HG02938 (cell line): ENCODE data around the gene RAB35.

Source experiments
- ATAC-seq: cut with Tn5 transposase; IDR thresholded peaks from one replicate; pipeline ENCODE4 v1.9.1; 2021; ENCODE audit warnings: mild to moderate bottlenecking, moderate library complexity; ENCODE audit not compliant: unreplicated experiment

Gene RAB35

DNA sequence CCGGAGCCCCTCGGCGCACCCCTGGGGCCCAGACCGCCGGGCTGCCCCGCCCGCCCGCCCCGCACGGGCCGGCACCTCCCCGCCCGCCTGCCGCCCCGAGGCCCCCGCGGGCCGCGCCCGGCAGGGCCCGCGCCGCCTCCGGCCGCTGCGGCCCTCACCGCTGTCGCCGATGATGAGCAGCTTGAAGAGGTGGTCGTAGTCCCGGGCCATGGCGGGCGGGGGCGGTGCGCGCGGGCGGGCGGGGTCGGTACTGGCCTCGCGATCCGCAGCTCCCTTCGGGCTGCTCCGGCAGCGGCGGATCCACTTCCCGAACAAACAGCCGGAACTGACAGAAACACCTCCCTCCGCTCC lies at the start of gene RAB35:
RAB35 (minus strand) TSS at position 313 of the 351 bp plus-strand sequence; CDS start at position 210, 103 bp downstream.
- ATAC-seq = no peak

DNA sequence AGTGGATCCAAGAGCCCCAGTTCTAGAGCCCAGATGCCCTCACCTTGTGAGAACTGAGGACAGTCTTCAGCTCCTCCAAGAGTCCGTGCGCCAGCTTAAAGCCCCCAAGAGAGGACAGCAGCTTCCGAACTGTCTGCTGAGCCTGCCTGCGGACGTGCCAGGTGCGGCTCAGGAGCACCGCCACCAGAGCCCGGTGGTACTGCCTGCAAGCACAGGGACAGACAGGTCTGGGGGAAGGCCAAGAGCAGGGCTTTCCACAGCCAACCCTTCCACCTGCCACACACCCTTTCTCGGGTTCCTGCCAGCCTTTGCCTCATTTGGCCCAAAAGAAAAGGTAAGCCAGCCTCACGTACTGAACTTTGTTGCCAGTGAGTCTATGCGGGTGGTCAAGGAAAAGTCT lies 47.7 kb upstream of the RAB35 start:
- ATAC-seq = no peak

DNA sequence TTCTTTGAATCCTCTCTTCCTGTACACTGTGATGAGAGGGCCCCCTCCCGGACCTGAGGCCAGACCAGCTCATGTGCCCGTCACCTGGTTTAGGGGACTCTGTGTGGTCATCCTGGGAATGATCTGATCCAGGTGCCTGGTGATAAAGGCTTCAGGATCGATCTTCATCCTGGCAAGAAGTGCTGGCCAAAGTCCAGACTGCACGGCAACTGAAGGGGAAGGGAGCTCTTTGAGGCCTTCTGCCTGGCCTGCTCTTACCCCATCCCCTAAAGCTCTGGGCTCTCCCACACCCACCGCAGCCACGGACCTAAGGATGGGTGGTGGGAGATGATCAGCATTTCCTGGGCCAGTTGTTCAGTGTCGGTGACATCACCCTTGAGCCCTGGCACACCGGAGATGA lies 46.2 kb upstream of the RAB35 start:
- ATAC-seq = no peak

DNA sequence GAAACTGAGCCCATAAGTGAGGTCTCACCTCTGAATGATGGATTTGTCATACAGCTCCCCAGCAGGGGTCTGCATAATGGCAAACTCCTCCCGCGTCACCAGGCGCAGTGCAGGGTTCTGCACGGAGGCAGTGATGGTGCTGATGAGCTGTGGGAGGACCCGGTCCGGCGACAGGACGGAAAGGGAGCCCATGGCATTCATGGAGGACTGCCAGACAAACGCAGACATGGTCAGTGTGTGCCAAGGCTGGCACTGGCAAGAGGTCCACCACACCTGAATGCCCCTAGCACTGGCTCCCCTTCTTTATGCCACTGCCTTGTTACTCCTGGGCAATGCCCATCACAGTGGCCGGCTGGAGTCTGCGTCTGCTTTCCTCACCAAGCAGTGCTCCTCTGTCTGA lies 45.3 kb upstream of the RAB35 start:
- ATAC-seq = no peak

DNA sequence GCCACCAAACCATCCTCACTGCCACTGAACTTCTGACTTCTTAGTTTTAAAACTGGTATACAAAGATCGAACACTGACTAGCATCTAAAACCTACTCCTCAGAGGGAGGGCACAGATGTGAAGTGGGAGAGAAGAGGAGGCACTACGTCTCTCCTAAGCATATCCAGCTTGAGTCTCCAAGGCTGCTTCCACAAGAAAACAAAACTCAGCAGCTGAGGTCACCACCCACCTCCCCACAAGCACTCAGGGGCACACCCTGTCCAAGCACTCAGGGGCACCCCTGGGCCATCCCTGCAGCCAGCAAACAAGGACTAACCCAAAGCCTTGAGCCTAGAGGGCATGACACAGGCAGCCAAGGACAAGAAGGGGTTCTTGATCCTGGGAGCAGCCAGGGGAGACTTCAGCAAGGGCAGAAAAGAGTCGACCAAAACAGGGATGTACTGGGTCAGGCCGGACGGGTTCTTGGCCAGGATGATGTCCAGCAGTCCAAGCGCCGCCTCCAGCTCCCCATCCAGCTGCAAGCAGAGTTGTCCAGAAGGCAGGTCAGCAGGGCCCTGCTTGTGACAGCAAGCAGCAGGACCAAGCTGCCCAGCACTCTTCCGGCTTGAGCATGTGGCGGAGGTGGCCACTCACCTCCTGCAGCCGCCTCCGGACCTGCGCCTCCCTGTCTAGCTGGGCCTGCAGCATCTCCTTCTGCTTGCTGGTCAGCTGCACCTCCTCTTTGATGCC lies 43.1 kb upstream of the RAB35 start:
- ATAC-seq = no peak

DNA sequence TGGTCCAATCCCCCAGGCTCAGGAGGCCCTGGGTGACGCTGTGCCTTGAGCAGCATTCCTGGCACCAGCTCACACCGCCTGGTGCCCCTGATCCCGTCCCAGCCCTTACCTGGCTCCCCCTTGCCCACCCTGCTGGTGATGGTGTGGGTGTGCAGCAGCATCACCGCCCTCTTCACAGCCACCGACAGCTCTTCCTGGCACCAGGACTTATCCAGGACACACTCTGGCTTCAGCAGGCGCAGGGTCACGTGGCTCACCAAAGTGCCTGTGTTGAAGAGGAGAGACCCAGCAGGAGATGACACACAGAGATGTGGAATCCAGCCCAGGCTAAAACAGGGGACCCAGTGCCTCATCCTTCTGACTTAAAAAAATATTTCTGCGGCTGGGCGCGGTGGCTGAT lies 41.8 kb upstream of the RAB35 start:
- ATAC-seq = no peak

DNA sequence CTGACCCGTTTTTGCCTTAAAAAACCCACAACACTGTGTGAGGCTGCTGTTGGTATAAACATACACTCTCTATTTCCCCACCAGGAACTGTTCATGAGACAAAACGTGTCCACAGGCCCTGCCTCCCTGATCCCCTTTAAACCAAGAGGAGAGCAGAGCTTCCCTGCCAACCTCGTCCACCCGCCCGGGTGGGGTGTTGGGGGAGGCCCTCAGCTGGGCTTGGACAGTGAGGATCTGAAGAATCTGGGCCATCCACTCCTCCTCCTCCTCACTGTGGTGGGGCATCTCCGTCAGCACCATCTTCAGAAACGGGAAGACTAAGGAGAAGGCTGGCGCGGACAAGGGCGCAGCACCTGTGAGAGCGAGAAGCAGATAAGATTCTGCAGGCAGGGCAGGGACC lies 41.1 kb upstream of the RAB35 start:
- ATAC-seq = no peak

DNA sequence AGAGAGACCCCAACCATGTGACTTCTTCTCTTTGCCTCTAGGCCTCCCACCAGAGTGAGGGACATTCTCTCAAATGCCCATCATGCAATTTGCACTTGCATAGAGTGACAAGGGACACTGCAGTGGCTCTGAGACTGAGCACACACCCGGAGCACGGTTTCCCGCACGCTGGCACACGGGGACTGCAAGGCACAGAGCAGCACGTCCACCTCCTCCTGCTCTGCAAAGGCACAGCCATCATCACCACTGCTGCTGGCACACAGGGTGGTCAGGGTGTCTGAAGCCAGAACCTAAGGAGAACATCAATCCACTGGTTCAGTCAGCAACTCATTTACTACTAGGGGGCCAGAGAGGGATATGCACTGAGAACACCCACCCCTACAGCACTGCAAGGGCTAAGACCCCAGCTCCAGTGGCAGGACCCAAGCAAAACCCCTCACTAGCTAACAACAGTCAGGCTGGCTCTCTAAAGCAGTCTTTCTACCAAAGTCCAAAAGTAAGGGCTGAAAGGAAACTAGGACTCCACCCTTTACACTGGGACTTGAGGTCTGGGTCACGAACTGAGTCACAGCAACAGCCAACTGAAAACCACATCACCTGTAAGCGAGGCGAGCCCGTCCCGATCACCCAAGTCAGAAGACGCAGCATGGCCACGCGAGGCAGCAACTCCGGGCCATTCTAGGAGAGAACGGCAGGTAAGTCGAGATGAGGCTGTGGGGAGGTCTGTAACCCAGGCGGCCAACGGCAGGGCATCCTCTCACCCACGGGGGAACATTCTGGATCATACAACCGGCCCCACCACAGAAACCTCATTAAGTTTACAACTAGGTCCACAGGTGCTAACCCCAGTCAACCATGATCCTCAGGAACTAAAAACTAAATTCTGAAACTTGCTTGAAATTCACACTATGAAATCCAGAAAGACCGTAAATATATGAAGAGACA lies 40.0 kb upstream of the RAB35 start:
- no peak for ATAC-seq

DNA sequence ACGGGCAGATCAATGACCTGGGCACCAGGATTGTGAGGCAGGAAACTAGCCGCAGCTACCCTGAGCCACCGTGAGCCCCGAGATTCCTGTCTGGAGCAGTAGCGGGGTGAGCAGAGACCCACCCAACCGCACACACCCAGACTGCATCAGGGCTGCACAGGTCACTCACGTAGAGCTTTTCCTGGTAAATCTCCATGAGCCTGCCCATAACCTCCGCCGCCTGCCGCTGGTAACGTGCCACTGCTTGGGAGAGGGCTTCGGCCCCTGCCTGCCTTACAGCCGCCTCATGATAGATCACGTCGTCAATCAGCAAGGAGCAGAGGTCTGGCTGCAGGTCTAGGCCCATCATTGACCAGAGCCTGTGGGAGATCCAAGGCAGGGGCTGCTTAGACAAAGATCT lies 38.5 kb upstream of the RAB35 start:
- ATAC-seq = no peak

DNA sequence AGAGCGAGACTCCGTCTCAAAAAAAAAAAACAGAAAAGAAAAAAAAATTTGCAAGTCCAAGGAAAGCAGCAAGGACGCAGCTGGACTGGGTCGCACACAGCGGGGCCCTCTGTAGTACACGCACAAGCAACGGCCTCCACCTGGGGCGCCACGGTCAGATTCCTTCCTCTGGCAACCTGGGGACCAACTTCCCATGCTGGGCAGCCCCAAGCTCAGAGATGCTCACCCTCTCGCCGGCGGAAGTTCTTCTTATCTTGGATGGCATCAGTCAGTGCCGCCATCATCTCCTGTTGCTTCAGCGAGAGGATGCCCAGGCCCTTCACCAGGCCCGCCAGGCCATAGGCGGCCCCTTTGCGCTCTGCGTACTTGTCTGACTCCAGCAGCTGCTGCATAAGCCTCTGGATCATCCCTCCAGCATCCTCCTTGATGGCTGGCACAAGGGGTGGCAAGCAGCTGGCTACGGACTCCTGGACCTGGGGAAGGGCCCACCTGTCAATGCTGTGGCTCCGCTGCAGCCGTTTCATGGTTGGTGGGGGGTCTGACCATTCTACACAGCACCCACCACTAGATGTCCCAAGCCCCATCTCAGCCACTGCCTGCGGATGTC lies 34.5 kb upstream of the RAB35 start:
- no peak for ATAC-seq

DNA sequence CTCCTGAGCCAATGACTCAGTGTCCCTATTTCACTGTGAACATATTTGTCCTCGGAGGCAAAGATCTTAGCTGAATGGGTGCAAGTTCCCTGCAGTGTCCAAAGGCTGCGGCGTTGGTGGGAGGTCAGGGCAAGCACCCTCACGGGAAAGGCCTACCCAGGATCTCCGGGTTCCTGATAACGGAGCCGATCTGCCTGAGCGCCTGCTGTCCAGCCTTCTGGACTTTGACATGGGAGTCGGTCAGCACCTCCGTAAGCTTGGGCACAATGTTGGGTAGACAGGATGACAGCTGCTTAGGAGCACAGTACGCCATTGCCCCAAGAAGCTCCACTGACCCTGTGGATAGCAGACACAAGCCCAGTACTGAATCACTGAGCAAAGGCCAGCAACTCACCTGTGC lies 31.5 kb upstream of the RAB35 start:
- no peak for ATAC-seq

DNA sequence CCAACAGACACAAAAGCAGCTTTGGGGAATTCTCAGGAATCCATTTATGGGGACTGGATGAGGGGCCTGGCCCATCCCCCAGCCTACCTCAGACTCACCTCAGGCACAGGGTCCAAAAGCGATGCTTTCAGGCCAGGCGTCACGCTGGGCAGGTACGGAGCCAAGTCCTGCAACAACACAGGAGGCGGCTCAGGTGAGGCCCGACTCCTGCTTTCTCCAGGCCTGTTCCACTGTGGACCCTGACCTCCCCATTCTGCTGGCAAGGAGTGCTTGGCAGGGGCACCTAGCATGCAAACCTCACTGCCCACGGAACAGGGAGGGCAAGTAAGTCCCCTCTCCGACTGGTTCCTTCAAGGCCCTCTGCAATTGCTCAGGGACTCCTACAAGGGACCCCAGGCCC lies 28.6 kb upstream of the RAB35 start:
- no peak for ATAC-seq

DNA sequence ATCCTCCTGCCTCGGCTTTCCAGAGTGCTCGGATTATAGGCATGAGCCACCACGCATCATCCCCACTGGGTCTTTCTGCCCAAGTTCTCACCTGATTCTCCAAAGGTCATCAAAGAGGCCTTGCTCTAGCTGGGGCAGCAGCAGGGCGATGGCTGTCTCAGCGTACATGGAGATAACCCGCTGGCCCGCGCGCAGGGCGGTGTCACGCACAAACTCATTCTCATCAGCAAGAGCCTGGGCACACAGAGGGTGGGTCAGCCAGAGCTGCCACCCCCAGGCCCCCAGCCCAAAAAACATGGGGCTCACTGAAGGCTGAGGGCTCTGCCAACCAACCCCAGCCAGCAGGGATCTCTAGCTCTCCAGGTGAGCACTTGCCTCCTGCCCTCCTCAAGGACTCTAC lies 27.7 kb upstream of the RAB35 start:
- ATAC-seq = no peak

DNA sequence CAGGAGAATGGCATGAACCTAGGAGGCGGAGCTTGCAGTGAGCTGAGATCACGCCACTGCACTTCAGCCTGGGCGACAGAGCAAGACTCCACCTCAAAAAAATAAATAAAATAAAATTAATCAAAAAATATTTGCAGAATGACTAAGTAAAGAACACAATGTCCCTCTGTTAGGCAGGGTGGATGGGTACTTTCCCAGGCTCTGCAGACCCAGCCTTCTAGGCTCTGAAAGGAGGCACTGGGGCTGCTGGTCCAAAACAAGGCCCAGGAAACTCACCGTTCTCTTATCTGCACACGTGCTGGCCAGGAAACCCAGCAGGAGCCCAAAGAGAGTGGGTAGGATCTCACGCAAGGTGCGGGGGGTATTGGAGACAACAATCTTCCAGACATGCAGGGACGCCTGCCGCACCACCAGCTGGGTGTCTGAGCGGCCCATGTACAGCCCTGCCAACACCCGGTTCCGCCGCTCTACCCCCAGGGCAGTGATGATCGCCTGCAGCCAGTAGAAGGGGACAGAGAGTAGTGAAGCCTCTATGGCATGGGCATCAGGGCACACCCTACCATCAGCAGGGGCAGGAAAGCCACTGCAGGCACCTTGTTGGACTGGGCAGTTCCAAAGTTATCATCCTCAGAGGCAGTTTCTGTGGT lies 25.8 kb upstream of the RAB35 start:
- ATAC-seq = no peak

DNA sequence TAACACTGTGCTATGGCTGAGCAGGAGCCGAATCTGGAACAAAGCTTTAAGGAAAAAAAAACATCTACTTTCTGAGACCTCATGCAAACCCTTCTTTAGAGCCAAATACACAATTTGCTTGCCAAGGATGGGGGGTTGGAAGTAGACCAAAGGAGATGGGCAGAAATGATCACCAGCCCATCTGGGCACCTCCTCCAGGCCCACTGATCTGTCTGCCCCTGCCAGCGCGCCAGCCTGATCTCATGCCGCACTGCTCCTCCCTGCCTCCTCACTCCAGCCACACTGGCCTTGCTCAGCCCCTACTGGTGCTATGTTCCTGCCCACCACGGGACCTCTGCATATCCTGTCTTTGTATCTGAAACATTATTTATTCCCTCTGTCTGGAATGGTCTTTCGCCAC lies 24.8 kb upstream of the RAB35 start:
- ATAC-seq = no peak

DNA sequence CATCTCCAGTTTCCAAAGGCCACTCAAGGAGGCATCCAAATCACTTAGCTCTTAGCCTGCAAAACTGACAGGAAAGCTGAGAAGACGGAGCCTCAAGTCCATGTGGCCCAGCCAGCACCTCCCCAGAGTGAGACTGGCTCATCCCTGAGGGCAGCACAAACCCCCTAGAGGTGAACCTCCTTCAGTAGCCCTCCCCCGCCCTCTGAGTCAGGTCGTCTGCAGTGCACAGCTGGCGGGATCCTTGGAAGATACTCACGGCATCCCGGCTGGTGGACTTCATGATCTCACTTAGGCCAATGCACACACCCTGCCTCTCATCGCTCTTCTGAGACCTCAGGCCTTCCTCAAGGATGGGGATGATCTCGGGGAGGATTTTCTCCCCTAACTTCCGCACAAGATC lies 24.1 kb upstream of the RAB35 start:
- no peak for ATAC-seq

DNA sequence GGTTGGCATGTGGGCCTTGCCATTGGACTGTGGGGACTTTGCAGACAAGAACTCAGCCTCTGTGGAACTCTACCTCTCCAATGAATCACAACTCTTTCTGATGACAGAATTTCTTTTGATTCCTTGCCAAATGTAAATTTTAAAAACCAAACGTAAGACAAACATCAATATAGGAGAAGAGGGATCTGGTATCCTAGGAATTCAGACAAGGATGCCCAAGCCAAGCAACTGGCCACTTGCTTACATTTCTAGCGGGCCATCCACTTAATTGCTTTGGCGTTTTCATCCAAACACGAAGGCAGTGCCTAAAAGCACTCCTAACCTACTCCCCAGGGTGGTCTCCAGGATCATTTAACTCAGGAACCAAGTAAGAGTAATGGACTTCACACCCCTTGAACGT lies 23.4 kb upstream of the RAB35 start:
- no peak for ATAC-seq

DNA sequence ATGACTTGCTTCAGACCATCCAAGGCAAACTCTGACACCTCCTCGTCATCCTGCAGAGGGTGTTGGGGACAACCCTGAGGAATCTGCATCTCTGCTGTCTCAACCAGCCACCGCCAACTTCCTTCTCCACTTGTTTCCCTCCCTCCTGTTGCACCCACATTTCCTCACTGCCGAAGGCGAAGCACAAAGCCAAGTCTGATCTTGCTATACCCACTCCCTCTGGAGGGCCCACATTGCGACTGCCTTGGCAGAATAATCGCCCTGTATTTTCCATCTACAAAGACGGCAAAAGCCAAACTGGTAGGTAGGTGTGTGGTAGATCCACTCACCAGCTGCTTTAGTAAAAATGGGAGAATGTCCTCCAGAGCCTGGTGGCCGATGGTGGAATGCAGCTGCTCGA lies 21.8 kb upstream of the RAB35 start:
- ATAC-seq = no peak

DNA sequence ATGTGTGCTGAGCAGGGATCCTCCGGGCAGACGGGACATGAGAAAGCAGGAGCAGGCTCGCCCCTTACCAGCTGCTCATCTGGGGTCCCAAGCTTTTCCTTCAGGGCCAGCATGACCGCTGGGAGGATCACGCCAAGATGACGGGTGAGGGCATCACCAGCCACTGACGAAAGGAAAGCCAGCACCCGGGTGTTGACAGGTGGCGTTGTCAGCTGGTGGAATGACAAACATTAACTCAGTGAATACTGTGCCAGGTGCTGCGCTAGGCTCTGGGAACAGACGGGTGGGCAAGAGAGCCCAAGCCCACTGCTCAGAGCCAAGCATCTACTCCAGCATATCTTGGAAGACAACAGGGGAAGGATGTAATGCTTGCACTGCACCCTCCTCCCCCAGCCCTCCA lies 21.3 kb upstream of the RAB35 start:
- no peak for ATAC-seq

DNA sequence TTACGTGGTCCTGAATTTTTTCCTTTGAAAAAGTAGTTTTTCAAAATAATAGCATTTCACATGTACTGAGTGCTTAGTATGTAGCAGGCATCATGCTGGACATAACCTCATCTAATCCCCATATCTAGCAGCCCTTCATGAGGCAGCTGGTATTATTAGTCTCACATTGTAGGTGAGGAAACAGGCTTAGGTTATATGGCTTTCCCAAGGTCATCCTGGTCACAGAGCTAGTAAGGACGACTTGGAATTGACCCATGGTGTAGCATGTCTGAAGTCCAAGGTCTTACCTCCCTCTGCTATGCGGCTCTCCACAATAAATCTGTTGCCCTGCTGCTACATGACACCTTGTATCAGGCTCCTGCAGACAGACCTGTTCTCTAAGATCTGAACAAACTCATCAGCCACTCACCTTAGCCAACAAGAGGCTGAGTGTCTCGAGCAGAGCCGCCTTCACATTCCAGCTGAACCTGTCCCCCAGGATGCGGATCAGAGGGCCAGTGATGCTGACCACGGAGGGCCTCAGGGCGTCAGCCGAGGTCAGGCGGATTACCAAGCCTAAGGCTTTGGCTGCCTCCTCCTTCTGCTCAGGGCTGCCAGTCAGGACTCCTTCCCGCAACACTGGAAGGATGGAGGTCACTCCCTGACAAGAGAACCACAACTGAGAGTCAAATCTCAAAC lies 19.7 kb upstream of the RAB35 start:
- ATAC-seq = no peak
